Measurements from ENCODE around the gene PTPRJ. TPM values are rescaled to one million over a fixed set of nuclear protein-coding genes. Genes with fewer than 3 reads are reported as not detected.
A peak's percentile ranks its signal among the peaks of the same experiment; 100 is the strongest.

PTPRJ gene
- total RNA-seq, 1 experiment from 2014 or later = 12.1 TPM

DNA sequence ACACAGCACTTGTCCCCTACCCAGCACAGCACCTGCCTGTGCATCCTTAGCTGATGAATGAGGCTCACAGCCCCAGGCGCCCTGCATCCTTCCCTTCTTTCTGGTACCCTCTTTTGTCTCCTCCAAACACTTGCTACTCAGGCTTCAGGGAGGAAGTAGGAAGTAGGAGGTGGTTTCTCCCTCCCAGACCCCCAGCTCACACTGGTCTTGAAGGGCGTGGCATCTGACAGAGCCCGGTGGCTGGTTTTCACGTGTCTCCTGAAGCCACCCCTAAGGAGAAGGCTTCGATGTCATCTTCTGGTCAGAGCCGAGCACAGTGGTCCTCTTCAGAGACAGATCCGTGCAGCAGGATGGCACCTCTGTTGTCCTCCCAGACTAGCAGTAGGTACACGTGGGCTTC is 109.8 kb downstream of the PTPRJ start:
- ChIA-PET CTCF (no interaction called here), POLR2A (ENCODE audit: low non-redundant PET) (interaction anchor here (0.5 kb wide), 1 partner anchor 217 kb away, joined by 17 read pairs; no protein-coding TSS in a partner anchor)
- DNase-seq (ENCODE audit: low spot score) = no peak
- no peak for TF ChIP-seq EZH2 (IDR thresholded peaks at IDR 0.05; ENCODE audit: borderline replicate concordance, low read depth, low read length, poor library complexity, severe bottlenecking)
- TF ChIP-seq, protein P1, sequence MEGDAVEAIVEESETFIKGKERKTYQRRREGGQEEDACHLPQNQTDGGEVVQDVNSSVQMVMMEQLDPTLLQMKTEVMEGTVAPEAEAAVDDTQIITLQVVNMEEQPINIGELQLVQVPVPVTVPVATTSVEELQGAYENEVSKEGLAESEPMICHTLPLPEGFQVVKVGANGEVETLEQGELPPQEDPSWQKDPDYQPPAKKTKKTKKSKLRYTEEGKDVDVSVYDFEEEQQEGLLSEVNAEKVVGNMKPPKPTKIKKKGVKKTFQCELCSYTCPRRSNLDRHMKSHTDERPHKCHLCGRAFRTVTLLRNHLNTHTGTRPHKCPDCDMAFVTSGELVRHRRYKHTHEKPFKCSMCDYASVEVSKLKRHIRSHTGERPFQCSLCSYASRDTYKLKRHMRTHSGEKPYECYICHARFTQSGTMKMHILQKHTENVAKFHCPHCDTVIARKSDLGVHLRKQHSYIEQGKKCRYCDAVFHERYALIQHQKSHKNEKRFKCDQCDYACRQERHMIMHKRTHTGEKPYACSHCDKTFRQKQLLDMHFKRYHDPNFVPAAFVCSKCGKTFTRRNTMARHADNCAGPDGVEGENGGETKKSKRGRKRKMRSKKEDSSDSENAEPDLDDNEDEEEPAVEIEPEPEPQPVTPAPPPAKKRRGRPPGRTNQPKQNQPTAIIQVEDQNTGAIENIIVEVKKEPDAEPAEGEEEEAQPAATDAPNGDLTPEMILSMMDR (conservative IDR thresholded peaks at IDR 0.05; ENCODE audit: low read depth, low read length) = no peak
- H3K4me1 ChIP-seq (ENCODE audit: insufficient read depth, low read length, poor library complexity, severe bottlenecking) = peaks cover 42% of the 10 kb centered on the region
- no peaks in the 10 kb centered on the region for H3K9me3 ChIP-seq (ENCODE audit: low read depth, low read length, poor library complexity, severe bottlenecking)
- H3K27me3 ChIP-seq (replicated peaks; ENCODE audit: insufficient read depth, low read depth, low read length, poor library complexity) = no peaks in the 10 kb centered on the region
- no peak overlapping the region for H3K4me3 ChIP-seq (ENCODE audit: low read depth, low read length, poor library complexity, severe bottlenecking)
- intact Hi-C loops (cut with micrococcal nuclease; ENCODE audit: unreplicated experiment) = no loop called here
- H3K36me3 ChIP-seq (ENCODE audit: insufficient read depth, low read length, poor library complexity, severe bottlenecking) = no peaks in the 10 kb centered on the region
- BruUV-seq (replicated peaks) = no TSS peak
- no peak overlapping the region for H3K27ac ChIP-seq (ENCODE audit: low read depth, low read length, poor library complexity, severe bottlenecking)

DNA sequence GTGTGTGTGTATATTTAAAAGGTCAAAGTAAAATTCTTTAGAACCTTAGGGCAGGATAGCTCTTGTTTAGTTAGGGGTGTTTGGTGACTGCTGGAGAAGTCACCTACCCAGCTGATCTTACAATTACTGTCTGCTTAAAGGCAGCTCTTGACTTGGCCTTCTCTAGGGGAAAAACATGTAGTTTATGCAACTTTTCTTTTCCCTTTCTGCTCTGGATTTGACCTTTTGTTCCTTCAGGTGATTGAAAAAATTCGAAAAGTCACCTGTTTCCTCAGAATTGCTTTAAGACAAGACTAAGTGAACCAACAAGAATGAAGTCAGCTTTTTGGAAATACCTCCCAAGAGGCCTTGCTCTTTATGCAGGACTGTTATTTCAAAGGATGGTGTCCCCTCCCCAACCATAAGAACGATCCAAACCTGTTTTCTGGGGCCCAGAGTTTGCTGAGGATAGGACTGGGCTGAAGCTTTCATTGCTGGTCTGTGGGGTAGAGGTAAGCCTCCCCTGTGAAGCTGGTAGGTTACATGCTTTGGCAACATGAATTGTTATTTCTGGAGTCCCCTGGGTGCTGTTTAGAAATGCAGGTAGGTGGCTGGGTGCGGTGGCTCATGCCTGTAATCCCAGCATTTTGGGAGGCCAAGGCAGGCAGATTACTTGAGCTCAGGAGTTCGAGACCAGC is 111.2 kb downstream of the PTPRJ start:
- DNase-seq (ENCODE audit: low spot score) = no peak
- ChIA-PET CTCF (interaction anchor here (0.7 kb wide), 1 partner anchor 161 kb away, joined by 8 read pairs; no protein-coding TSS in a partner anchor), POLR2A (ENCODE audit: low non-redundant PET) (no interaction called here)
- no peaks in the 10 kb centered on the region for H3K27me3 ChIP-seq (replicated peaks; ENCODE audit: insufficient read depth, low read depth, low read length, poor library complexity)
- no TSS peak for BruUV-seq (replicated peaks)
- H3K27ac ChIP-seq (ENCODE audit: low read depth, low read length, poor library complexity, severe bottlenecking) = no peak overlapping the region
- intact Hi-C loops (cut with micrococcal nuclease; ENCODE audit: unreplicated experiment) = no loop called here
- H3K4me3 ChIP-seq (ENCODE audit: low read depth, low read length, poor library complexity, severe bottlenecking) = no peak overlapping the region
- no peaks in the 10 kb centered on the region for H3K36me3 ChIP-seq (ENCODE audit: insufficient read depth, low read length, poor library complexity, severe bottlenecking)
- no peaks in the 10 kb centered on the region for H3K9me3 ChIP-seq (ENCODE audit: low read depth, low read length, poor library complexity, severe bottlenecking)
- TF ChIP-seq, protein P1 (conservative IDR thresholded peaks at IDR 0.05; ENCODE audit: low read depth, low read length) = no peak
- no peak for TF ChIP-seq EZH2 (IDR thresholded peaks at IDR 0.05; ENCODE audit: borderline replicate concordance, low read depth, low read length, poor library complexity, severe bottlenecking)
- H3K4me1 ChIP-seq (ENCODE audit: insufficient read depth, low read length, poor library complexity, severe bottlenecking) = peaks cover 44% of the 10 kb centered on the region

DNA sequence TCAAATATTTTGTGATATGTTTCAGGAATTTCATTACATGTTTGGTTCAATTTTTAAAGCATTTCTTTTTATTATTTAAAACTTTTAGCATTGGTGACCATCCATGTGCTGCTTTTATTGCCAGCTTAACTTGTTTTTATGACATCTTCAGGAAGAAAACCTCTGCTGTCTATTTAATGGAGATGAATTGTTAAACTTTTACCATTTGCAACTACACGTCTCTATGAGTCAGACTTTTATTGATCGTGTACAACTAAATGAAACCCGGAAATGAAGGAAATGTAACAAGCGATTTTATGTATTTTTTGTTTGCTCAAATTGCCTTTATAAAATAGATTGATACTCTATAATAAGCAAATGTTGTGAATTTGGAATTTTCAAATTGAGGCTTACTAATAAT is 113.0 kb downstream of the PTPRJ start:
- peak overlapping the region; percentile 13 for H3K4me3 ChIP-seq (ENCODE audit: low read depth, low read length, poor library complexity, severe bottlenecking)
- TF ChIP-seq, protein P1 (conservative IDR thresholded peaks at IDR 0.05; ENCODE audit: low read depth, low read length) = no peak
- no peak for TF ChIP-seq EZH2 (IDR thresholded peaks at IDR 0.05; ENCODE audit: borderline replicate concordance, low read depth, low read length, poor library complexity, severe bottlenecking)
- H3K27ac ChIP-seq (ENCODE audit: low read depth, low read length, poor library complexity, severe bottlenecking) = peak overlapping the region; percentile 1
- H3K36me3 ChIP-seq (ENCODE audit: insufficient read depth, low read length, poor library complexity, severe bottlenecking) = no peaks in the 10 kb centered on the region
- no peaks in the 10 kb centered on the region for H3K27me3 ChIP-seq (replicated peaks; ENCODE audit: insufficient read depth, low read depth, low read length, poor library complexity)
- H3K4me1 ChIP-seq (ENCODE audit: insufficient read depth, low read length, poor library complexity, severe bottlenecking) = peaks cover 39% of the 10 kb centered on the region
- intact Hi-C loops (cut with micrococcal nuclease; ENCODE audit: unreplicated experiment) = no loop called here
- POLR2A ChIA-PET (ENCODE audit: low non-redundant PET) = interaction anchor here (0.6 kb wide), 4 partner anchors 8 to 693 kb away, joined by 3 to 8 read pairs (median 4); no protein-coding TSS in a partner anchor
- peak; percentile 79 for DNase-seq (ENCODE audit: low spot score)
- CTCF ChIA-PET = interaction anchor here (0.7 to 1.5 kb wide), 3 partner anchors 16 to 163 kb away, joined by 3 to 5 read pairs (median 4); no protein-coding TSS in a partner anchor
- no peaks in the 10 kb centered on the region for H3K9me3 ChIP-seq (ENCODE audit: low read depth, low read length, poor library complexity, severe bottlenecking)
- BruUV-seq (replicated peaks) = no TSS peak

All from A673 (cell line).